Activated naive CD8-positive, alpha-beta T cell treated with anti-CD3 and anti-CD28 coated beads, Interleukin-2, amount 50 U/mL, for 16 hours (primary cell): Measurements from ENCODE around the gene COL6A2.
"Not testable (repeated sequence)": the region's sequence is repeated elsewhere in the genome, so short reads cannot be mapped to it uniquely, and the experiment has no call there.

Source experiments
- DNase-seq: peaks from one replicate; pipeline ENCODE4 v3.0.0-alpha.2; 2020; ENCODE audit warnings: low read depth, low spot score

Gene COL6A2

DNA sequence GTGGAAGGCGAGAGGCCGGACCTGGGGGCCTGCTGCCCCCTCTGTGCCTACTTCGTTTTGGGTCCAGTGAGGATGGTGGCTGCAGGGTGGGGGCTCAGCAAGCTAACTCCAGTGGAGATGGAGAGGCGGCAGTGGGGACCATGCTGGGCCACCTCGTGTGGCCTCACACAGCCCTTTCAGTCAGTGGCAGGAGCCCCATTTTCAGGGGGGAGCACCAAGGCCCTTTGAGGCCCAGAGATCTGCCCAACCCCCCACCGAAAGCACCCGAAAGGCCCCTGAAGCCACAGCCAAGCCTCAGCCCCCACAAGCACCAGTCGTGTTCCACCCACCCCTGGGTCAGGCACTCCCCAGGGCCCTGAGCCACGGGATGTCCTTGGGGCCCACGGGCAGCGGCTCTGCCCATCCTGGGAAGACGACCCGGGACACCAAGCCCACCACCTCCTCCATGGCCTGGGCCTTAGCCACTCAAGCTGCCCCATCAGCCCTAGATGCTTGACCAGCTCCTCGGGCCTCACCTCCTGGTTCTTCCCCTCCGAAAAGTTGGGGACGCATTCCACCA lies 57.1 kb downstream of the COL6A2 start:
- no peak for DNase-seq

DNA sequence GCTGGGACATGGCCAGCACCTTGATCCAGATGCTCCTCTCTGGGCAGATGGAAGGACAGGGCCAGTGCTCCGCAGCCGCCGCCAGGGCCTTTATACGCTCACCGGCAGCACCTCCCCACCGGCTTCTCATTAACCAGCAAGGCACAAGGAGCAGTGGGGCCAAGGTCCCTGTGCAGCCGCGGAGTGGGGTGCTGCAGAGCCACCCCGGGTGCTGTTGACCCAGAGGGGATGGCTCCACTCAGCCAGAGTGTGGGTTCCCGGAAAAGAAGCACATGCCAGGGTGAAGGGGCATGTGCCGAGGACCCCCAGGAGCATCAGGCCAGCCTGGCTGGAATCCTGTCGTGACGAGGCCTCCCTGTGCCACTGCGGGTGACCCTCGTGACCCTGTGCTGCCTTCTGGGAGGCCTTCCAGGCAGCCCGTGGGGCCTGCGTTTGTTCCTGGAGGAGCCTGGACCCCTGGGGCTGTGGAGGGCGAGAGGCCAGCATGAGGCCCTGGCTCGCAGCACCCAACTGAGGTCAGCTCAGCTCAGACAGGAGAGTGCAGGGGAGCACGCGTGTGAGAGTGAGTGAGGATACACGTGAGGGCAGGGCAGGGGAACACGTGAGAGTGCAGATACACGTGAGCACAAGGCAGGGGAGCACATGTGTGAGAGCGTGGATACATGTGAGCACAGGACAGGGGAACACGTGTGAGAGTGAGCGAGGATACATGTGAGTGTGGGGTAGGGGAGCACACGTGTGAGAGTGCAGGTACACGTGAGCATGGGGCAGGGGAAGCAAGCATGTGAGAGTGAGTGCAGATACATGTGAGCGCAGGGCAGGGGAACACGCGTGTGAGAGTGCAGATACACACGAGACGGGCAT lies 57.8 kb downstream of the COL6A2 start, which contains the start of gene FTCD:
TSS of gene FTCD (minus strand) at position 66 of the 864 bp plus-strand sequence. CDS start at position 10, 56 bp downstream.
- DNase-seq, result no peak

DNA sequence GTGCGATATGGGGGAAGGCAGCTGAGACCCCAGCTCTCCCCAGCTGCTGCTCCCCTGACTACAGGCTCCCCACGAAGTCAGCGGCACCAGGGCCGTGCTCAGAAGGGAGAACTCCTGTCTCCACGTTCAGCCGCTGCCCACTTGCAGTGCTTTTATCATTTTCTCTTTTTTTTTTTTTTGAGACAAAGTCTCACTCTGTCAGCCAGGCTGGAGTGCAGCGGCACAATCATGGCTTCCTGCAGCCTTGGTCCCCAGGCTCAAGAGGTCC lies 58.4 kb downstream of the COL6A2 start:
- no peak for DNase-seq

DNA sequence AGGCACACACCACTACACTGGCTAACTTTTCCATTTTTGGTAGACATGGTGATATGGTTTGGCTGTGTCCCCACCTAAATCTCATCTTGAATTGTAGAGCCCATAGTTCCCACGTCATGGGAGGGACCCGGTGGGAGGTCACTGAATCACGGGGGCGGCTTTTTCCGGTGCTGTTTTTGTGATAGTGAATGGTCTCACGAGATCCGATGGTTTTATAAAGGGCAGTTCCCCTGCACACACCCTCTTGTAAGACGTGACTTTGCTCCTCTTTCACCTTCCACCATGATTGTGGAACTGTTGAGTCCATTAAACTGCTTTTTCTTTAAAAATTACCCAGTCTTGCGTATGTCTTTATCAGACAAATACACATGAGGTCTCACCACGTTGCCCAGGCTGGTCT lies 58.8 kb downstream of the COL6A2 start:
- no peak for DNase-seq

DNA sequence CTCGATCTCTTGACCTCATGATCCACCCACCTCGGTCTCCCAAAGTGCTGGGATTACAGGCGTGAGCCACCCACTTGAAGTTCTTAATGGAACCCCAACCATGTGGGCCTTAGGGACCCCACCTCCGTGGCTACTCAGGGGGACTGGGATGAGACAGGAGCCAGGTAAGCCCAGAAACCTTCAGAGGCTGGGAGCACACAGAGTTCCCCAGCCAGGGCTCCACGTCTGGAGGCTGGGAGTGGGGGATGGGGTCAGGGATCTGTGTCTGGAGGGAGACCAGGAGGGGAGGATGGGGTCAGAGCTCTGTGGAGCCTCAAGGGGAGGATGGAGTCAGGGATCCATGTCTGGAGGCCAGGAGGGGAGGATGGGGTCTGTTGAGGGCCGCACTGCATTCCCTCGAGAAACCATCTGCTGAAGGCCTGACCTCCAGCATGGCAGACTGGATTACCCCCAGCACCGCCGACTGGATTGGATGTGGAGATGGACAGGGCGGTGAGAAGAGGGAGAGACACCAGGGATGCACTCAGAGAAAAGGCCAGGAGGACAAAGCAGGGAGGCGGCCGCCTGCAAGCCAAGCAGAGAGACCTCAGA lies 59.6 kb downstream of the COL6A2 start:
- no peak for DNase-seq

DNA sequence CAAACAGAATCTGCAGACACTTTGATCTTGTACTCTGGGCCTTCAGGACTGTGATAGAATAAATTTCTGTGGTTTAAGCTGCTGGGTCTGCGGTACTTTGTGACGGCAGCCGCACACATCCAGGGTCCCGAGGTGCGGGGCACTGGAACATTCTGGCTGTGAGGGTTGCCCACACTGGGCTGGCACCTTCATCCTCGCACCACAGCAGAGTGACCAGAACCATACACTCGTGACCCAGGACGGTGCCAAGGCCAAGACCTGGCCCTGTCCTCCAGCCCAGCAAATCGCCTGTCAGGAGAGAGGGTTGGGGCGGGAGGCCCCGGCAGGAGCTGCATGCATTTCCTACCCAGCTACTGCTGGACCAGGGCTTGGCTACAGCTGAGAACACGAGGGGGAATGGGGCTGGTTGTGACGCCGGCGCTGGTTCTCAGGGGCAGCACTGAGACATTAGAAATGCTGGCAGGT lies 60.1 kb downstream of the COL6A2 start:
- no peak for DNase-seq

DNA sequence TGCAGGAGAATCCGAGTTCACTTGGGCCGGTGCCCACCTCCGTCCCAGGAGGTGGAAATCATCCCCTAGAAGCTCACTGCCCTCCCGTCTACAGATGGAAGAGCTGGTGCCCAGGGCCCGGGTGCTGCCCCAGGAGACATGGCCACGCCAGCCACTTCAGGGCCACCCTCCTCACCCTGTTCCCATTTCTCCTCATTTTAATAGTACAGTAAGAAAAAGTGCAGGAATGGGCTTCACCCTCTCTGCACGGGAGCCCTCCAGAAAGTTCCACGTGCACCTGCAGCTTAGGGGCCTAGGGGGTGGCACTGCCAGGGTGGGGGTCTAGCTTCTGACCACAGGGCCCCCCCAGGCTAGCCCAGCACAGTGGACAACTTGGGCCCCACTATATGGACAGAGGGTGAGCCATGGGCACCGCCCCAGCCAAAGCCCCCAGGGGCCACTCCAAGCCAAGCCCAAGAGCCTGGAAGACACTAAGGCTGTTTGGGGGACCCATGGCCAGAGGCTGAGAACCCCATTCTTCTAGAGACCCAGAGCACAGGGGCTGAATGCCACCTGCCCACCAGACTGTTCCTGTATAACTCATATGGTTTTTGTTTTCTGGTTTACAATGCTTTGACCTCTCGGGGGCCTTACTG lies 60.9 kb downstream of the COL6A2 start:
- DNase-seq, result no peak

DNA sequence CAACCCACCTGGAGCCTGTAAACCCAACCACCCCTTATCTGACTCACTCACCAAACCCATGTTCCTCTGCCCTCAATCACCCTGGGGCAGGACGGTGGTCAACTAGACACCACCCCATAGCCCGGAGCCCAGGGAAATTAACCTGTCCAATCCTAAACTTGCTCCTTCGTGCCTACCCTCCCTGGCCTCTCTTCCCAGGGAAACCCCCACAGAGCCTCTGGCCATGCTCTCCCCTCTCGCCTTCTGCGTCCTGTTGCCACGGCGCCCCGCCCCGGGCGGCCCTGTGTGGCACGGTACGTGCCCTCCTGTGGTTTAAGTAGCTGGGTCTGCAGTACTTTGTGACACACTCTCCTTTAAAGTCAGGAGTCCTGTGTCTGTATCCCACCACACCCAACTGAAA lies 61.5 kb downstream of the COL6A2 start:
- no peak for DNase-seq

DNA sequence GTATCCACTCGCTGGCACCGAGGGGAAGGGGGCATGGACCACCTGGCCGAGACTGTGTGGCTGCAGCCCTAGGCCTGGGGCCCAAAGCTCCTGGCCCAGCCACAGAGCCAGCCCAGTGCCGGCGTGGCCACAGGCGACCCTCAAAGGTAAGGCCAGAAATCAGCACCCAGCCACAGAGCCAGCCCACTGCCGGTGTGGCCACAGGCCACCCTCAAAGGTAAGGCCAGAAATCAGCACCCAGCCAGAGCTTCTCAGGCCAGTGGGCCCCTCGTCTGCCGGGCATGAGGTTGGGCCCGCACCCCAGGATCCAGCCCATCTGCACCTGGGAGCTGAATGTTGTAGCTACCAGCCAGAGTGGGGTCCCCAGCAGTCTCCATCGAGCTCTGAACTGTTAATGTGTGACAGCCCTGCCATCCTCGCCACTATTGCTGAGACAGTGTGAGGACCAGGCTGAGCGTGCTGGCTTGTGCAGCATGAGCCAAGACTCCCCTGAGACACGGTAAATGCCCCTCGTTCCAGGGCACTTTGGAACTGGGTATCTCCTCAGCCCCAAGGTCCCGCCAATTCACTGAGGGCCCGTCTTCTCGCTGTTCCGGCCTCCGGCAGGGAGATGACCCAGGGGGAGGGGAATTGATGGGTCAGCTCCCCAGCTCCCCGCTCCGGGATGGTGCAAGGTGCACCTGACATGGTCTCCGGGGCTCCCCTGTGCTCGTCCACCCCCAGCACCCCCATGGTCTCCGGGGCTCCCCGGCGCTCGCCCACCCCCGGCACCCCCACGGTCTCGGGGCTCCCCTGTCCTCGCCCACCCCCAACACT lies 62.1 kb downstream of the COL6A2 start:
- DNase-seq, result no peak

DNA sequence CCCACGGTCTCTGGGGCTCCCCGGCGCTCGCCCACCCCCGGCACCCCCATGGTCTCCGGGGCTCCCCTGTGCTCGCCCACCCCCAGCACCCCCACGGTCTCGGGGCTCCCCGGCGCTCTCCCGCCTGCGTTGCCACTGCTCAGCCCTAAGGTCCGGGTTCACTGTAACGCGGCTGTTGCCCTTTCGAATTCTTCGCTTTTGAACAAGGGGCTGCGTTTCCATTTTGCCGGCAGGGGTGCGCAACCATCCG lies 62.7 kb downstream of the COL6A2 start:
- no peak for DNase-seq

DNA sequence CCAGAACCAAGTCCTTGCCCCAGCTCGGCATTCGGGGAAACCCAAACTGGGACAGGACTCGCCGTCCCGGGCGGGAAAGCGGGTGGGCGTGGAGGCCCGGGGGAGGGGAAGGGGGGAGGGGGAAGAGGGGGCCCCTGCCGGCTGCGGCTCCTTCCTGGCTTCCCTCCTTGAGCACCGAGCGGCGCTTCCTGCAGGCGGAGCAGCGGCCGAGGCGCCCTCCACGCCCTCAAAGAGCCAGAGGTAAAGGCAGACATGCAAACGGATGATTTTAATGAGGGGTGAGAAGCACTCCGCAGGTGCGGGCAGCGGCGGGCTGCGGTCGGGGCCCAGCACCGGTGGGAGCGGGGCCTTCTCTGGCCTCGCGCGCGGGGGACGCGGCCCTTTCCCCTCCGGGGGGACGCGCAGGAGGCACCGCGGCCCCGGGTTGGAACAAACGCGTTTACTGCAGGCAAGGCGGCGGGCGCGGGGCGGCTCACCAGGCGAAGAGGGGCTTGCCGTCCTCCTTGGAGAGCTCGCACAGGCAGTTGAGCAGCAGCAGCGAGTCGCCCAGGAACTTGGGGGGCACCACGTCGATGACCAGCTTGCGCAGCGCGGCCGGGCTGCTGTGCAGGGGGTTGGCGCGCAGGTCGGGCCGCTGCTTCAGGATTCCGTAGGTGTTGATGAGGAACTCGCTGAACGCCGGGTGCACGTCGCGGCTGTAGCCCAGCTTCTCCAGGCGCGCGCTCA lies 63.2 kb downstream of the COL6A2 start:
- DNase-seq, result no peak

DNA sequence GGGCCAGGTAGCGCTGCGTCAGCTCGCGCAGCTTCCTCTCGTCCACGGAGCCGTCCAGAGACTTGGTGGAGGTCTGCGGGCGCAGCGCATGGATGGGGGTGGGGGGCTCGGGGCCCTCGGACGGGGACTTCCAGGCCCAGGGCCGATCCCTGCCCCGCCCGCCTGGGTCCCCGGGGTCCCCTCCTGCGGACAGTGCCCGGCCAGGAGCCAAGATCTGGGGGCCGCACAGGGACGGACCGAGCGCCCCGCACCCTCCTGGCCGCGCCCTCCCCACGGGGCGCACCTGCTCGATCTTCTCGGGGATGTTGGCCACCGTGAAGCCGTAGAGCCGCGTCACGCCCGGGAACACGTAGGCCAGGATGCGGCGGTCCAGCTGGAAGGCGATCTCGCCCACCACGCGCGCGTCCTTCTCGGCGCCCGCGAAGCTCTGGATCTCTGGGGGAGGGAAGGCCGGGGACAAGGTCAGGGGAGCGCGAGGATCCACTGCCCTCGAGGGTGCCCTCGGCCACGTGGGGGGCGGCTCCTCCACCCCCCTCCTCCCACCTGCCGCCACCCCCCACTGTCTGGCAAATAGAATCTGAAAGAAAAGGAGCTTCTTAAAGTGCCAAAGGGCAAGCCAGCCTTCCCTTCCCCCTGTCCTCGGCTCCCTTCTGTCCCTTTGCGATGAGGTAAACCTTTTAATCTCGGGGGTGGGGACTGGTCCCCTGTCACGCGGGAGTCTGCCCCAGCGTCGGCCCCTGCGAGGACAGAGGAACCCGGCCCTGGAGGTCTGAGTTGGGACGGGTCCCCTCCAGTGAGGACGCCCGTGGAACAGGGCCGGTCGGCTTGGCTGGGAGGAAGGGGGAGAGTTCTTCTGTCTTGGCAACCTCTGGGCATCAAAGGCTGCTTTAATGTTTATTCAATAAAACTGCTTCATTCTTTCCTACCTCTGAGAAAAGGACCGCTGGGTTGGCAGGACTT lies 64.0 kb downstream of the COL6A2 start:
- DNase-seq, result no peak

DNA sequence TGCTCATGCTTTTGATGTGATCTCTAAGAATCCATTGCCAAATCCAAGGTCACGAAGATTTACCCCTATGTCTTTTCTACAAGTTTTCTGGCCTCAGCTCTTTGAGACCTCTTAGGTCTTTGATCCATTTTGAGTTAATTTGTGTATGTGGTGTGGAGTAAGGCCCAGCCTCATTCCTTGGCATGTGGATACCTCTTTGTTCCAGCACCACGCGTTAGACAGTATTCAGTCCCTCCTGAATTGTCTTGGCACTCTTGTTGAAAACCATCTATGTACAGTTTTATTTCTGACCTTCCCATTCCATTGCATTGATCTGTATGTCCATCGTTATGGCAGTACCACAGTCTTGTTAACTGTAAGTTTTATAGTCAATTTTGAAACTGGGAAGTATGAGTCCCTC lies 65.5 kb downstream of the COL6A2 start:
- no peak for DNase-seq

DNA sequence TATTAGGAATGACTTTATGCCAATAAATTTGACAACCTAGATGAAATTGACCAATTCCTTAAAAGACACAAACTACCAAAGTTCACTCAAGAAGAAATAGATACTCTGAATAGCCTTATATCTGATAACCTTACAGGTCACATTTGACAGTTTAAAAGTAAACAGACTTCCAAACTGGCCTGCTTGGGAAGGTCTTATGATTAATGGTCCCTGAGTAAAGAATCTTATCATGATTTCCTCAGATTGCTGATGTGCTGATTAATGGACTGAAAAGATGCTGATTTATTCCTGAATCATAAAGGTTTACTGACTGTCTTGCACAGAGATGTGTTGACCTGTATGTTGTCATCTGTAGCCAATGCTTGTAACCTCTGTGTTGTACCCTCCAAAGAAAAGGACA lies 67.2 kb downstream of the COL6A2 start:
- DNase-seq, result no peak

DNA sequence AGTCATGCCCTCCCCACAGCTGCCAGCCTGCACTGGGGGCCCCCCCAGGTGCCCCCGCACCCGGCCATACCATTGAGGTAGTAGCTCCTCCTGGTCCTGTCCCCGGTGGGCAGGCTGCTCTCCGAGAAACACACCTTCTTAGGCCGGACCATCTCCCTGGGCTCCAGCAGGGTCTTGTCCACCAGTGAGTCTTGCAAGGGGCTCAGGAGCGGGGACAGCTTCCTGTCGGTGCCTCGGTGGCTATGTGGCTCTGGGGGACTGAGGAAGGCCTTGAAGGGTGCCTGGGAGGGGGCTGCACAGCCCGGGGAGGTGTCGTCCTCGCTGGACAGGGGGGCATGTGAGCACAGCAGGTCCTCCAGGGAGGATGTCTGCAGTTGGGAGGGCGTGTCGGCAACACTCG lies 70.3 kb downstream of the COL6A2 start:
- DNase-seq, result no peak

DNA sequence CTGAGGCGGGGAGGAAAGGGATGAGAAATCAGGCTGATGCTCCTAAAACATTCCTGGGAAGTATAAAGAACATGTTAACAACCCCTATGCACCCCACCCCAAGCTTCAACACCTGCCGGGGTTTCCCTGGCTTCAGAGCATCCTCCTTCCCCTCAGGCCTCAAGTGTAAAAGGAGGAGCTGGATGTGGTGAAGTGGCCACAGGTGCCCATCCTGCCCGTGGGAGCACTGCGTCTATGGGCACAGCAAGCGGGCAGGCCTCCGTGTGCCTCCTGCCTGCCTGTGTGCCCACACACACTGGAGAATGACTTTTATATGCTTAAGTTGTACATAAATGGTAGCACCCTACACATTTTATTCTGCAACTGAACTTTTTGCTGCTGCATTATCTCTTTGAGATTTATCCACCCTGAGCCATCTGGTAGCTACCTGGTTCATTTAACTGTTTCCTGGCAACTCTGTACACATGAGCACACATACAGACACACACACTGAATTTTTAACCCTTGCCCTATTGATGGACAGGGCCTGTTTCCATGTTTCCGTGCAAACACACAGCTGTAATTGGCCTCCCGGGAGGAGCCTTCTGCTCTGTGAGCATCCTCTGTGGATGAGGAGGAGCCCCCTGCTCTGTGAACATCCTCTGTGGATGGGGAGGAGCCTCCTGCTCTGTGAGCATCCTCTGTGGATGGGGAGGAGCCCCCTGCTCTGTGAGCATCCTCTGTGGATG lies 70.9 kb downstream of the COL6A2 start:
- DNase-seq, result no peak

DNA sequence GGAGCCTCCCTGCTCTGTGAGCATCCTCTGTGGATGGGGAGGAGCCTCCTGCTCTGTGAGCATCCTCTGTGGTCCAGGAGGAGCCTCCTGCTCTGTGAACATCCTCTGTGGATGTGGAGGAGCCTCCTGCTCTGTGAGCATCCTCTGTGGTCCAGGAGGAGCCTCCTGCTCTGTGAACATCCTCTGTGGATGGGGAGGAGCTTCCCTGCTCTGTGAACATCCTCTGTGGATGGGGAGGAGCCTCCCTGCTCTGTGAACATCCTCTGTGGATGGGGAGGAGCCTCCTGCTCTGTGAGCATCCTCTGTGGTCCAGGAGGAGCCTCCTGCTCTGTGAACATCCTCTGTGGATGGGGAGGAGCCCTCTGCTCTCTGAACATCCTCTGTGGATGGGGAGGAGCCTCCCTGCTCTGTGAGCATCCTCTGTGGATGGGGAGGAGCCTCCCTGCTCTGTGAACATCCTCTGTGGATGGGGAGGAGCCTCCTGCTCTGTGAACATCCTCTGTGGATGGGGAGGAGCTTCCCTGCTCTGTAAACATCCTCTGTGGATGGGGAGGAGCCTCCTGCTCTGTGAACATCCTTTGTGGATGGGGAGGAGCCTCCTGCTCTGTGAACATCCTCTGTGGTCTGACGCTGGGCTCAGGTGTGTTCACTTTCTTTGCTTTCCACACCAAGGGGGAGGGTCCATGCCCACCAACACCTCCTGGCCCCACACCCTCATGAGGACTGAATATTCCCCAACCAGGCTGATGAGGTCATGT lies 72.7 kb downstream of the COL6A2 start:
- not testable (repeated sequence) for DNase-seq

DNA sequence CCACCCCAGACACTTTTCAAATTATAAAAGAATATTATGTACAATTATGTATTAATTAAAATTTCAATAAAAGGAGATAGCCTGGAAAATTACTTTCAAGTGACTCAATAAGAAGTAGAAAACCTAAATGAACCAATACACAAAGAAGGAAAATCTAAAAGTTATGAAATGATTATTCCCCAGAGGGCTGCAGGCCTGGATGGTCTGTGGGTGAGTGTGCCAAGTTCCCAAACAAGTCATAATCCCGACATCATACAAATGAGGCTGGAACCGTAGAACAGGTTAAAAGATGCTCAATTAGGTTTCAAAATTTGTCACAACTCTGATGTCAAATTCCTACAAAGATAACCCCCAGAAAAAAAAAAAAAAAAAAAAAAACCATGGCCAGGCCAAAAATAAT lies 73.7 kb downstream of the COL6A2 start:
- DNase-seq, result no peak
